ENCODE data around the gene ELAVL1. TPM values are rescaled to one million over a fixed set of nuclear protein-coding genes. Genes with fewer than 3 reads are reported as not detected.
A peak's percentile ranks its signal among the peaks of the same experiment; 100 is the strongest.
"Not testable (repeated sequence)": the region's sequence is repeated elsewhere in the genome, so short reads cannot be mapped to it uniquely, and the experiment has no call there.

Gene ELAVL1
- total and polyA plus RNA-seq, 2 experiments from 2014 or later = 57.7 to 89.9 TPM

GRCh38 chr19:8028951-8029491 lies 23.6 kb upstream of the ELAVL1 start:
- no peaks in the 10 kb centered on the region for H3K36me3 ChIP-seq (replicated peaks; ENCODE audit: insufficient read depth, low read depth)
- no peaks in the 10 kb centered on the region for H4K20me1 ChIP-seq (ENCODE audit: insufficient read depth, poor library complexity, severe bottlenecking)
- peak overlapping the region; percentile 81 for H3K27ac ChIP-seq
- no peaks in the 10 kb centered on the region for H3K79me2 ChIP-seq
- no peak for TF ChIP-seq EZH2phosphoT487 (IDR thresholded peaks at IDR 0.05; ENCODE audit: low read depth, severe bottlenecking, unreplicated experiment)
- no peak for TF ChIP-seq EZH2 (IDR thresholded peaks at IDR 0.05; ENCODE audit: borderline replicate concordance)
- TF ChIP-seq CTCF (IDR thresholded peaks at IDR 0.05; ENCODE audit: poor library complexity) = no peak
- peak; percentile 57 for DNase-seq (ENCODE audit: low spot score)
- H3K9me3 ChIP-seq (ENCODE audit: low read depth) = no peaks in the 10 kb centered on the region
- 21% methylated on average over 11 of the region's 12 CpGs for WGBS (ENCODE audit: low lambda C conversion rate, missing lambda C conversion rate)
- no peaks in the 10 kb centered on the region for H3K9me2 ChIP-seq (replicated peaks; ENCODE audit: insufficient read depth)
- no peak overlapping the region for H3K4me2 ChIP-seq
- peak overlapping the region; percentile 31 for H2AFZ ChIP-seq
- H3K4me3 ChIP-seq = no peak overlapping the region
- no peaks in the 10 kb centered on the region for H3K27me3 ChIP-seq
- H3K4me1 ChIP-seq (ENCODE audit: insufficient read depth) = peaks cover 10% of the 10 kb centered on the region

- Histone ChIP-seq H3K4me2 (no peak overlapping the region), H3K4me1 (ENCODE audit: insufficient read depth) (peaks cover 10% of the 10 kb centered on the region), H3K79me2 (no peaks in the 10 kb centered on the region), H3K9me2 (replicated peaks; ENCODE audit: insufficient read depth) (no peaks in the 10 kb centered on the region), H4K20me1 (ENCODE audit: insufficient read depth, poor library complexity, severe bottlenecking) (no peaks in the 10 kb centered on the region), H3K4me3 (no peak overlapping the region), H2AFZ (no peak overlapping the region), H3K27me3 (no peaks in the 10 kb centered on the region), H3K27ac (no peak overlapping the region), H3K36me3 (replicated peaks; ENCODE audit: insufficient read depth, low read depth) (no peaks in the 10 kb centered on the region), H3K9me3 (ENCODE audit: low read depth) (no peaks in the 10 kb centered on the region)
- TF ChIP-seq EZH2phosphoT487 (IDR thresholded peaks at IDR 0.05; ENCODE audit: low read depth, severe bottlenecking, unreplicated experiment) (no peak), CTCF (IDR thresholded peaks at IDR 0.05; ENCODE audit: poor library complexity) (no peak), EZH2 (IDR thresholded peaks at IDR 0.05; ENCODE audit: borderline replicate concordance) (no peak)
- 62% methylated on average over 5 of the region's 5 CpGs for WGBS (ENCODE audit: low lambda C conversion rate, missing lambda C conversion rate)
- DNase-seq (ENCODE audit: low spot score) = no peak
Observed at GRCh38 chr19:8025316-8025715, 19.9 kb upstream of the ELAVL1 start.

- WGBS (ENCODE audit: low lambda C conversion rate, missing lambda C conversion rate) = 100% methylated on average over 3 of the region's 3 CpGs
- H3K9me2 ChIP-seq (replicated peaks; ENCODE audit: insufficient read depth); H4K20me1 ChIP-seq (ENCODE audit: insufficient read depth, poor library complexity, severe bottlenecking); H3K36me3 ChIP-seq (replicated peaks; ENCODE audit: insufficient read depth, low read depth); H3K9me3 ChIP-seq (ENCODE audit: low read depth); DNase-seq (ENCODE audit: low spot score); H3K4me2 ChIP-seq; H3K27ac ChIP-seq; H3K4me1 ChIP-seq (ENCODE audit: insufficient read depth); H2AFZ ChIP-seq; H3K27me3 ChIP-seq; H3K79me2 ChIP-seq; H3K4me3 ChIP-seq: not testable (repeated sequence)
Observed at GRCh38 chr19:8024256-8024655, 18.8 kb upstream of the ELAVL1 start.

- DNase-seq (ENCODE audit: low spot score) = no peak
- no peak overlapping the region for H3K27ac ChIP-seq
- no peaks in the 10 kb centered on the region for H3K4me1 ChIP-seq (ENCODE audit: insufficient read depth)
- H3K4me3 ChIP-seq = no peak overlapping the region
- no peak overlapping the region for H2AFZ ChIP-seq
- no peaks in the 10 kb centered on the region for H3K36me3 ChIP-seq (replicated peaks; ENCODE audit: insufficient read depth, low read depth)
- no peaks in the 10 kb centered on the region for H3K9me3 ChIP-seq (ENCODE audit: low read depth)
- H3K79me2 ChIP-seq = no peaks in the 10 kb centered on the region
- H3K9me2 ChIP-seq (replicated peaks; ENCODE audit: insufficient read depth) = no peaks in the 10 kb centered on the region
- no peak for TF ChIP-seq EZH2phosphoT487 (IDR thresholded peaks at IDR 0.05; ENCODE audit: low read depth, severe bottlenecking, unreplicated experiment)
- WGBS (ENCODE audit: low lambda C conversion rate, missing lambda C conversion rate) = 80% methylated on average over 5 of the region's 5 CpGs
- H3K4me2 ChIP-seq = no peak overlapping the region
- no peaks in the 10 kb centered on the region for H4K20me1 ChIP-seq (ENCODE audit: insufficient read depth, poor library complexity, severe bottlenecking)
- H3K27me3 ChIP-seq = no peaks in the 10 kb centered on the region
Observed at GRCh38 chr19:8023371-8023770, 17.9 kb upstream of the ELAVL1 start.

All from hepatocyte (in vitro differentiated cells).